Glutamatergic neuron (in vitro differentiated cells): Measurements from ENCODE around the gene ALCAM. TPM values are rescaled to one million over a fixed set of nuclear protein-coding genes. Genes with fewer than 3 reads are reported as not detected.
"Not testable (repeated sequence)": the region's sequence is repeated elsewhere in the genome, so short reads cannot be mapped to it uniquely, and the experiment has no call there.

Experiments used
- DNase-seq: peaks from one replicate; pipeline ENCODE4 v3.0.0; 2022
- H3K27ac Mint-ChIP-seq: one replicate; pipeline ENCODE4 v1.8.0; 2020; ENCODE audit warnings: mild to moderate bottlenecking, mixed read lengths, inconsistent platforms; ENCODE audit not compliant: unreplicated experiment
- H3K27me3 Mint-ChIP-seq: one replicate; pipeline ENCODE4 v1.8.0; 2020; ENCODE audit warnings: mild to moderate bottlenecking, moderate library complexity, mixed read lengths, inconsistent platforms; ENCODE audit not compliant: unreplicated experiment
- H3K36me3 Mint-ChIP-seq: one replicate; pipeline ENCODE4 v1.8.0; 2020; ENCODE audit warnings: mild to moderate bottlenecking, mixed read lengths, inconsistent platforms; ENCODE audit not compliant: unreplicated experiment
- H3K4me1 Mint-ChIP-seq: one replicate; pipeline ENCODE4 v1.8.0; 2020; ENCODE audit warnings: mild to moderate bottlenecking, low read depth, mixed read lengths, inconsistent platforms; ENCODE audit not compliant: unreplicated experiment
- H3K4me3 Mint-ChIP-seq: one replicate; pipeline ENCODE4 v1.8.0; 2020; ENCODE audit warnings: mild to moderate bottlenecking, mixed read lengths, inconsistent platforms; ENCODE audit not compliant: unreplicated experiment
- H3K9me3 Mint-ChIP-seq: one replicate; pipeline ENCODE4 v1.8.0; 2020; ENCODE audit warnings: mild to moderate bottlenecking, moderate library complexity, mixed read lengths, inconsistent platforms; ENCODE audit not compliant: unreplicated experiment
- total RNA-seq: library from RNA; stranded (reverse); fragmentation: NEBNext Ultra II Directional; extraction: Animal tissue kit (Norgen Biotek cat#: 25700); gene quantifications from one replicate; pipeline ENCODE4 v1.2.1, GENCODE V29; 2021; ENCODE audit not compliant: unreplicated experiment
- TF ChIP-seq, protein P1 (sequence below): fragments of 200-600 bp; sonication (generic); IDR thresholded peaks from one replicate; pipeline ENCODE4 v1.5.0; 2021; ENCODE audit not compliant: partially characterized antibody, unreplicated experiment

ALCAM gene
- total RNA-seq, 1 donor from 2014 or later, result 115 TPM

DNA sequence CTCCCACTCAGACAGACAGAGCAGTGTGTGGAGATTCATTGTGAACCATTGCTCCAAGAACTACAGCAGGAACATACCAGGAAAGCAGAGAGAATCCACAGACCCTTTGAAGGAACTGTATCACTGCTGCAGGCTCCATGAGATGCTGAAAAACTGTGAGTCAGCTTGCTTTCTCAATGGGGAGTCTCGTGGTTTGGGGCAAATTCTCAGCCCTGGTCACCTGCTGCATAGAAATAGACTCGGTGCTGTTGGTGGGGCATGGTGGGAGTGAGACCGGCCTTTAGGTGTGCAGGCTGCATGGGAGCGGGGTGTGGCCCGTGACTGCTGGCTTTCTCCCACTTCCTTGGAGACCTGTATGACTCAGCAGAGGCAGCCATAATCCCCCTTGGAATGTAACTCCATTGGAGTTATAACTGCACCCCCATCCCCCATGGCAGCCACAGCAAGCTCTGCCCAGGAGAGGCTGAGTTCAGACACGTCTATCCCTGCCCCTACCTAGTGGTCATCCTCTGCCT, 35.6 kb downstream of the ALCAM start:
- peaks cover 10% of the 10 kb centered on the region for H3K9me3 Mint-ChIP-seq
- peaks cover 1% of the 10 kb centered on the region for H3K27me3 Mint-ChIP-seq
- H3K4me1 Mint-ChIP-seq, result no peaks in the 10 kb centered on the region
- DNase-seq, result no peak
- peaks cover 14% of the 10 kb centered on the region for H3K36me3 Mint-ChIP-seq
- no peak overlapping the region for H3K4me3 Mint-ChIP-seq
- TF ChIP-seq, protein P1, sequence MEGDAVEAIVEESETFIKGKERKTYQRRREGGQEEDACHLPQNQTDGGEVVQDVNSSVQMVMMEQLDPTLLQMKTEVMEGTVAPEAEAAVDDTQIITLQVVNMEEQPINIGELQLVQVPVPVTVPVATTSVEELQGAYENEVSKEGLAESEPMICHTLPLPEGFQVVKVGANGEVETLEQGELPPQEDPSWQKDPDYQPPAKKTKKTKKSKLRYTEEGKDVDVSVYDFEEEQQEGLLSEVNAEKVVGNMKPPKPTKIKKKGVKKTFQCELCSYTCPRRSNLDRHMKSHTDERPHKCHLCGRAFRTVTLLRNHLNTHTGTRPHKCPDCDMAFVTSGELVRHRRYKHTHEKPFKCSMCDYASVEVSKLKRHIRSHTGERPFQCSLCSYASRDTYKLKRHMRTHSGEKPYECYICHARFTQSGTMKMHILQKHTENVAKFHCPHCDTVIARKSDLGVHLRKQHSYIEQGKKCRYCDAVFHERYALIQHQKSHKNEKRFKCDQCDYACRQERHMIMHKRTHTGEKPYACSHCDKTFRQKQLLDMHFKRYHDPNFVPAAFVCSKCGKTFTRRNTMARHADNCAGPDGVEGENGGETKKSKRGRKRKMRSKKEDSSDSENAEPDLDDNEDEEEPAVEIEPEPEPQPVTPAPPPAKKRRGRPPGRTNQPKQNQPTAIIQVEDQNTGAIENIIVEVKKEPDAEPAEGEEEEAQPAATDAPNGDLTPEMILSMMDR, result no peak
- H3K27ac Mint-ChIP-seq, result no peak overlapping the region

DNA sequence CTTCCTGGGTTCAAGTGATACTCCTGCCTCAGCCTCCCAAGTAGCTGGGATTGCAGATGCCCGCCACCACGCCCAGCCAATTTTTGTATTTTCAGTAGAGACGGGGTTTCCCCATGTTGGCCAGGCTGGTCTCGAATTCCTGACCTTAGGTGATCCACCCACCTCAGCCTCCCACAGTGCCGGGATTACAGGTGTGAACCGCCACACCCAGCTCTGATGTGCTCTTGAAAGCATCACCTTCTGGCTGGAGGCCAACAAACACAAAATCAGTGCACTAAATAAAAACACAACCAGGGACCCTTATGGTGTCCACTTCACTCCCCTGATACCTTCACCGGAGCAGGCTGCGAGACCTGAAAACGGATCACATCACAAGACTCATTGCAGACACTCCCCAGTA, 36.3 kb downstream of the ALCAM start:
- not testable (repeated sequence) for H3K9me3 Mint-ChIP-seq, H3K27ac Mint-ChIP-seq, H3K27me3 Mint-ChIP-seq, H3K4me3 Mint-ChIP-seq, DNase-seq, H3K4me1 Mint-ChIP-seq
- peaks cover 14% of the 10 kb centered on the region for H3K36me3 Mint-ChIP-seq

DNA sequence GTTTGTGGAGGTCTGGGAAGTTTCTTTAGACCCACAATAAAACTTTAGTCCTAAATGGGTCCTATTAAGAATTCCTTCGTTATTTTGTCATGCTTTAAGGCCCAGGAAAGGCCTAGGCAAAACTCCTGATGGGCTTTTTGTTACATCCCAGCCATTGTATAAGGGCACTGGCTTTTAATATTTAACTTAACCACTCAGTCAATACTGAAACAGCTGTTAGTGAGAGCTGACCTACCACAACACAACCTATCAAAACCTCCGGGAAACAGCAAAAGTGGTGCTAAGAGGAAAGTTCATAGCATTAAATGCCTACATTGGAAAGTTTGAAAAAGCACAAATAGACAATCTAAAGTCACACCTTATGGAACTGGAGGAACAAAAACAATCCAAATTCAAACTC, 39.6 kb downstream of the ALCAM start:
- H3K4me1 Mint-ChIP-seq, result no peaks in the 10 kb centered on the region
- peaks cover 10% of the 10 kb centered on the region for H3K9me3 Mint-ChIP-seq
- H3K36me3 Mint-ChIP-seq, result peaks cover 14% of the 10 kb centered on the region
- no peak overlapping the region for H3K4me3 Mint-ChIP-seq
- no peak for DNase-seq
- TF ChIP-seq, protein P1, result no peak
- no peak overlapping the region for H3K27ac Mint-ChIP-seq
- H3K27me3 Mint-ChIP-seq, result peaks cover 1% of the 10 kb centered on the region

DNA sequence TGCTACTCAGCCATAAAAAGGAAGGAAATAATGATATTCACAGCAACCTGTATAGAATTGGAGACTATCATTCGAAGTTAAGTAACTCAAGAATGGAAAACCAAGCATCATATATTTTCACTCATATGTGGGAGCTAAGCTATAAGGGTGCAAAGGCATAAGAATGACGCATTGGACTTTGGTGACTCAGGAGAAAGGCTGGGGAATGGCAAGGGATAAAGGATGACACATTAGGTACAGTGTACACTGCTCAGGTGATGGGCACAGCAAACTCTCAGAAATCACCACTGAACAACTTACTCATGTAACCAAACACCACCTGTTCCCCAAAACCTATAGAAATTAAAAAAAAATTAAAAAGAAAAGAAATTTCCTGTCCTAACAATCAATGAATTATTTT, 42.7 kb downstream of the ALCAM start:
- Mint-ChIP-seq H3K27ac (no peak overlapping the region), H3K36me3 (no peaks in the 10 kb centered on the region), H3K9me3 (peaks cover 3% of the 10 kb centered on the region), H3K4me1 (no peaks in the 10 kb centered on the region), H3K4me3 (no peak overlapping the region), H3K27me3 (no peaks in the 10 kb centered on the region)
- DNase-seq, result no peak
- TF ChIP-seq, protein P1, result no peak

DNA sequence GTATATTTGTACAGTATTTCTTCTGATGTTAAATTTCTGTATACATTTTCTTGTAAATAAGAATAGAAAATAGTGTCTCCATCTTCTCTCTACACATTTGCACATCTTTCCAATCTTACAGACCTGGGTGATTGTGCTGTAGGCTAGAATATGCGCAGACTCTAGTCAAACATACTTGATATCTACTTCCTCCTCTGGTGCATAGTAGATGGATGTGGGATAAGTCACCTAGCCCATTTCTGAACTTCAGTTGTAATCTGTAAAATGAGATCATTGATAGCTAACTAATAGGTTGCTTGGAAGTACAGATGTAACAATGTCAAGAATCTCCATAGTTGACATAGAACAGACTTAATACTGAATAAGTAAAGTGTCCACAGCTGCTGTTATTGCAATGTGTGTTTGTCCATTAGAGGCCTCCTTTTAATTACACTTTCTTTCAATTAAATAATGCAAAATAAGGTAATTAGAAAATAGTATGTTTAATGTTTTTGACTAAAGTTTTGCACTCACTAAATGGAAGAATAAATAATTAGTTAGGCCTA, 46.7 kb downstream of the ALCAM start:
- TF ChIP-seq, protein P1, result no peak
- Mint-ChIP-seq H3K4me1 (no peaks in the 10 kb centered on the region), H3K4me3 (no peak overlapping the region), H3K36me3 (no peaks in the 10 kb centered on the region), H3K27ac (no peak overlapping the region), H3K9me3 (no peaks in the 10 kb centered on the region), H3K27me3 (no peaks in the 10 kb centered on the region)
- no peak for DNase-seq
